HG03108 (cell line): ENCODE results near the gene GLCE.
"Not testable (repeated sequence)": the region's sequence is repeated elsewhere in the genome, so short reads cannot be mapped to it uniquely, and the experiment has no call there.

Experiments
- ATAC-seq: cut with Tn5 transposase; IDR thresholded peaks from one replicate; pipeline ENCODE4 v1.9.1; 2021; ENCODE audit warnings: moderate library complexity; ENCODE audit not compliant: unreplicated experiment

Gene GLCE

GRCh38 chr15:69158843-69159240 lies 1.6 kb upstream of the GLCE start:
- no peak for ATAC-seq

GRCh38 chr15:69159805-69160140 lies 662 bp upstream of the GLCE start:
- ATAC-seq = no peak

- ATAC-seq = no peak
These were observed 843 bp downstream of the GLCE start for GRCh38 chr15:69161079-69161877.

- no peak for ATAC-seq
These were observed 1.4 kb downstream of the GLCE start for GRCh38 chr15:69161878-69162213.

GRCh38 chr15:69163141-69163669 lies 2.8 kb downstream of the GLCE start:
- no peak for ATAC-seq

- no peak for ATAC-seq
These were observed 4.6 kb downstream of the GLCE start for GRCh38 chr15:69164807-69165636.

- ATAC-seq = no peak
These were observed 5.2 kb downstream of the GLCE start for GRCh38 chr15:69165637-69166025.

- no peak for ATAC-seq
These were observed 6.9 kb downstream of the GLCE start for GRCh38 chr15:69167218-69167846.

GRCh38 chr15:69168361-69168760 lies 7.9 kb downstream of the GLCE start:
- not testable (repeated sequence) for ATAC-seq

GRCh38 chr15:69169540-69169939 lies 9.1 kb downstream of the GLCE start:
- ATAC-seq = not testable (repeated sequence)

GRCh38 chr15:69170597-69170996 lies 10.2 kb downstream of the GLCE start:
- ATAC-seq = no peak

- ATAC-seq = no peak
These were observed 12.4 kb downstream of the GLCE start for GRCh38 chr15:69172847-69173246.

GRCh38 chr15:69175536-69175935 lies 15.1 kb downstream of the GLCE start:
- ATAC-seq = no peak

- ATAC-seq = no peak
These were observed 21.0 kb downstream of the GLCE start for GRCh38 chr15:69181424-69181823.

GRCh38 chr15:69185216-69185615 lies 24.8 kb downstream of the GLCE start:
- ATAC-seq = no peak

GRCh38 chr15:69185706-69186105 lies 25.3 kb downstream of the GLCE start:
- ATAC-seq = no peak

GRCh38 chr15:69189157-69189556 lies 28.7 kb downstream of the GLCE start:
- ATAC-seq = no peak

GRCh38 chr15:69190091-69190490 lies 29.7 kb downstream of the GLCE start:
- ATAC-seq = no peak

- ATAC-seq = no peak
These were observed 30.1 kb downstream of the GLCE start for GRCh38 chr15:69190504-69190903.

GRCh38 chr15:69194025-69194827 lies 33.8 kb downstream of the GLCE start:
- no peak for ATAC-seq

GRCh38 chr15:69194854-69195253 lies 34.4 kb downstream of the GLCE start:
- ATAC-seq = no peak
